SKM-1 treated with dmso at 0.1 percent for 144 hours (cell line): Measurements from ENCODE around the gene DPP6.
"Not testable (repeated sequence)": the region's sequence is repeated elsewhere in the genome, so short reads cannot be mapped to it uniquely, and the experiment has no call there.

Source experiments
- DNase-seq: peaks from one replicate; lab custom pipeline; 2025; ENCODE audit not compliant: unreplicated experiment; lab: John Stamatoyannopoulos, UW

The DPP6 gene

DNA sequence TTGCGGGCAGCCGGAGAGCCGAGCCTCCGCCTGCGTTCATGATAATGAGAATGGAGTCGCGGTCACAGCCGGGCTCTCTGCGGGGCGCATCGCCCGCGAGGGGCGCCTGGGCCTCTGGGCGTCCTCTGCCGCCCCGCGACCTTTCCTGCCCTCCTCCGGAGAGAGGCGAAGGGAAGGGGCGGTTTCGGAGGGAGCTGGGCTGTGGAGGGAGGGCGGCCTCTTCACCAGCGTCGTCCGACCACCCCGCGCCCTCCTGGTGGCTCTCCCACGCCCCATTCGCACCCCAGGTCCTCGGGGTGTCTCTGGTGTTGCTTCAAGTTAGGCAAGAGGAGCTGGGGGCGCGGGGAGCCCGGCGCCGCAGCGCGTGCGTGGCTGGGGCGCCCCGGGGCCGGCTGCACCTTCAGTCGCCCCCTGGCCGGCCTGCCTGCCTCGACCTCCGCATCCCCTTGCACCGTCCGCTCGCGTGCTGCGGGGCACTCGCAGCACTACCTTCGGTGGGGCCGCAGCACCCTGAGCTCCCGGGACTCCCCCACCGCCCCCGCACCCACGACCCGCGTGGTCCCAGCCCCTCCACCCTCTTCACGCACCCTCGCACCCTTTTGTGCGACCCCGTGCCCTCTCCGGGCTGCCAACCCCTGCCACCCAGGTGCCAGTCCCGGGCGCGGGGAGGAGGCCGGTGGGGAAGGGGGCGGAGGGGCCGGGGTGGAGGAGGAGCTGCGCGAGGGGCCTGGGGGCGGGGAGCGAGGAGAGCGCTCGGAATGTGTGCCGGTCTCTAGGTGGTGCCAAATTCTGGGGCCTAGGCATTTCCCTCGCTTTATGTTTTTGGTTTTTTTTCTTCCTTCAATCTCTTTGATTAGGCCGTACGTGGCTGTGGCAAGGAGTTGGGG lies at the start of gene DPP6:
Gene DPP6, plus strand, starts transcription at position 756 of the 887 bp plus-strand sequence.
- DNase-seq: not testable (repeated sequence)

DNA sequence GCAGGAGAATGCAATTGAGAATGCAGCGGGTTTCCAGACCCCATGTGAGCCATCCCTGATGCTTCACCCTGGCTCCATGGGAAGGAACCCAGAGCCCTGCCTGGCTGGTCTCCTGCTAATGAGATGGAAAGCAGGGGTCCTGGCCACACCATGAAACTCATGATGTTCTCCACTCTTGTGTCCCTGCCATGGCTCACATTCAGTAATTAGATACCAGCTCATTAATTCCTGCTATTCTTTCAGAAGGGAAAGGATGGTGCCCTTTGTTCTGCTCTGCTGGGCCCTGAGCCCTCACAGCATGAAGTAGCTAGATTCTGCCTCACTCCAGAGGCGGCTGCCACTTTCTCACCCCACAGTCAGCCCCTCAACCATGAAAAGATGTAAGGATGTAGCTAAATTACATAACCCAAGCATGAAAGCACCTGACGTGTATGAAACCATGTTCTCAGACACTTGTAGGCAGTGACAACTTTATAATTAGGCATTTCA lies 42.7 kb upstream of the DPP6 start:
- not testable (repeated sequence) for DNase-seq

DNA sequence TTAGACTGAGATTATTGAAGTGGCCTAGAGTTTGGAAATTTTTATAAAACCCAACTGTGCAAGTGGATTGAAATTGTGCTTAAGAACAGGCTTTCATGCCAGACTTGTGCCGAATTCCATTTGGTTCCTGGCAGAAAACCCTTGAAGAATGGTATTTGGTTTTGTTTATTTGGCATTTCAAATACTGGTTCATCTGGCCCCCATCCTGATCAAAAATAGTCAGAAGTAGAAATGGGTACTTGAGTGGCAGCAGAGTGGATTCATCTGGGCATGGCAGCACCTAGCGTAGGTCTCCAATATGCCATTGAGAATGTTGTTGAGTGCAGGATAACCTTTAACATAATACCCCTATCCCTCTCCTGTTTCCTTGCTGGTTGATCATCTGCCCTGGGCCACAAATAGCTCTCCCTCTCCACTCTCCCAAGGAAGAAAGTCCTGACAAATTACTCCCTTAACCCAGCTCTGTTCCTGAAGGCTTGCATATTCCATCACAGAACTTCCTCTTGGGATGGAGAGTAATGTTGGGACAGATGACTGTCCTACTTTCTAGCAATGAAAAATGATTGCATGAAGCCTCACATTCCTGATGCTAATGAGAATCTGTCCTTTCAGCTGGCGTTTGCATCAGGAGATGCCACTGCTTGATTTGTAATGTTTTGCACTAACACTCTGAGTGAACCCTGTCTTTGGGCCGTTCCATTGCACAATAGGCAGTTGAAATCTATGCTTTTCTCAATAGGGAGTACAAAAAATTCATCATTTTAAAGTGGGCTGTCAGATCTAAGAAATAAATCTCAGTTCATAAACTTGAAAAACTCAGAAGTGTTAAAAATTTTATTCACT lies 41.3 kb upstream of the DPP6 start:
- not testable (repeated sequence) for DNase-seq

DNA sequence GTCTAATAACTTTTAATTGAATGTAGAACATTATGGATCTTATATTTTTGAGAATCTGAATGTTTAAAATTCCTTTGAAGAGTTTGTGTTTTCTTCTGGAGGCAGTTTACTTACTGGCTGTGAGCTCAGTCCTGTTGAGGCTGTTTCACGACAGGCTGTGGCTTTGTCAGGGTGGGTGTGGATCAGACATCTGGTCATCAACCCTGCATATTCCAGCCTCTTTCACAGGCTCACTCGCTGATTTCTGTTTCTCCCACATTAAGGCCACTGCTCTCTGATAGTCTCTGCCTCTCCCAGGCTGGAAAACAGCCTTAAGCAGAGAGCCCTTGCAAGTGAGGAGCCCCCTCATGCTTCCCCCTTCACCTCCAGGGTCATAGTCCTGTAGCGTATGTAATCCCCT lies 39.4 kb upstream of the DPP6 start:
- DNase-seq: not testable (repeated sequence)

DNA sequence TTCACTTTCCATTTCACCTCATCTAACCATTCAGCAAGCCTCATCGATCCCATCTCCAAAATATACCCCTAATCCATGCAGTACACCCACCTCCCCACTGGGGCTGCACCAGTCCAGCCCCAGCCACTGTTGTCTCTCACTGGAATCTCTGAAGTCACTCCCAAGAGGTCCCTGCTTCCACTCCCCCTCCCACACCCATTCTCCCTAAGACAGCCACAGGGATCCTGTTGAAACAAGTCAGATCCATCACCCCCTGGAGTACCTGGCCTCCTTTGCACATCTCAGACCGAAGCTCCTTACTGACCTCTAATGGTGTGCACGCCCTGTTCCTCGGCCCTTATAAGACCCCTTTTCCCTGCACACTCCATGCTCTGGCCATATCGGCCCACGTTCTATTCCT lies 36.6 kb upstream of the DPP6 start:
- DNase-seq: not testable (repeated sequence)

DNA sequence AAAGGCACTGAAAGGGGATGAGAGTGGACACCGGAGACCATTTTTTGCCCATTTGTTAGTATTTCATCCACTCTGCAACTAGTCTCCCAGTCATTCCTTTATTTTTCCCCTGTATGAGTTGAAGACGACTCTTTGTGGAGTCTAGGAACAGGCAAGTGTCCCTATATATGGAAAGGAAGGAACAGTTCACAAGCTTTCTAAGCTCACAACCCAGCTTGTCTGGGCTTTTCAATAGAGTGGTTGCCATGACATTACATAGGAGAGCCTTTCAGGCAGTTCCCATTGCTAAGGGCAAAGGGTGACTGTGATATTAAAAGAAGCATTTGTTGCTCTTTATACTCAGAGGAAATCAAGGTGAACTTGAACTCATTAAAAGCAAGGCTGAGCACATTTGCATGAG lies 33.8 kb upstream of the DPP6 start:
- DNase-seq: not testable (repeated sequence)

DNA sequence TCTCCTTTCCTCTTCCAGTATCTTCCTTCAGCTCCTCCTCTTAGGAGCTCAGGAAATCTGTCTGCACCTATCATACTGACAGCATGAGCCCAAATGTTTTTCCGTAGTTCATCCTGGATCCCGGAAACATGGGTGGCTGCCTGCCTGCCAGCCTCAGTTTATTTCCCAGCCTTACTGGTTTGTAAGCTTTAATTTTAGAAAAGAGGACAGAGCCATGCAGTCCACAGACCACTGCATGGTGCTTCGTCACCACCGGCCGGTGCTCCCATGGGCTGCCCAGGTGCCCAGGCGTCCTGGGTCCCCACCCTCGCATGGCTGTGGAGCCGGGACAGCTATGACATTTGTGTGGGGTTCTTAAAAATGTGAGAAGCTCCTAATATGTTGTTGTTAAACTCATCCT lies 24.4 kb upstream of the DPP6 start:
- not testable (repeated sequence) for DNase-seq

DNA sequence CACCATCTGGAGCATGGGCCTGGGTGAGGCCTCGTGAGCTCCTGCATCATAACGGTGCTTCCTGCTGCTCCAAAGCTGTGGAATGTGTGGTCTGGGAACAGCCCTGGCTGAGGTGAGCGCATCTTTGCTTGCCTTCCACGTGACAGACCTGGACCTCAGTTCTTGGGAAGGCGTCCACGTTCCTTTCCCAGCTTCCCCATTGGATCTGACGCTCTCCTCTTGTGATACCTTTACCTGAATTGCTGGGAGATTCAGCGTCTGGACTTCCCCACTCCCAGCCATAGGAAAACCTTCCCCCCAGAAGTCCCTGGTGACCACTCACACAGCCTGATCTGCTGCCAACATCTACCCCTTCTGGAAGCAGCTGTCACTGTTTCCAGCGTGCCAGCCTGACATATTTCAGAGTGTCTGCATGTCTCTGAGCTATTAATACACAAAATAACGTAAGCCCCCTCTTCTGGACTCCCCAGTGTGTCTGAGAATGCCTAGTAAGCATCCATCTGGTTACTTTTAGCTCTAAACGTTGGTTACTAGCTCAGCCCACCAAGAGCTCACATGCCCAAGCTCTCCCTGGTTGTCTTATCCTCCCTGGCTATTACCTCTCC lies 21.6 kb upstream of the DPP6 start:
- not testable (repeated sequence) for DNase-seq

DNA sequence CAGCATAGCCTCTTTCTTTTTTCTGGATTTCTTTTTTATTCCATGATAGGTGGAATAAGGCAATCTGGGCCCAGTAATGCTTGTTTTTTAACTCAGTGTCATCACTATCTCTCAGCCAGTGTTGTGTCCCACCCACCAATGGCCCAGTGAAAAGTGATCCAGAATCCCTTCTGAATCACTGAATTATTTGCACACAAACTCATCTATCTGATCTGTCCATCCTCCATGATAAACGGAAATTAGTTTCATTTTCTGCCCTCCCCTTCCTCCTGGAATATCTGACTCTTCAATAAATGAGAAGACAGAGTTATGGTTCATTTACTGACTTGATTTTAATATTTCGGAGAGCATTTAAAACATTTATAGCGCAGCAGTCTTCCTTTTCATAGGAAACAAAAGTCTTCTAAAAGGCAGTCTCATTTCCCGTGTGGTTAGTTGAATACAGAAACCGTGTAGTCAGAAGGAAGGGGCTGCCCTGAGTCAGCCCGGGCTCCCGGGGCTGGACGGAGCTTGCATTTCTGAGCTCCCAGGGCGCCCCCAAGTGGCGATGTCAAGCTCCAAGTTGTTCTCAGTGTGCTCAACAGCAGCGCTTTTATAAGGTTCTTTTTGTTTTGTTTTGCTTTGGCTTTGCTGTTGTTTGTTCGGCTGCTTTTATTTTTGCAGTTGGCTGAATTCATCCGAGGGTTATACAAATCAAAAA lies 12.6 kb upstream of the DPP6 start:
- not testable (repeated sequence) for DNase-seq

DNA sequence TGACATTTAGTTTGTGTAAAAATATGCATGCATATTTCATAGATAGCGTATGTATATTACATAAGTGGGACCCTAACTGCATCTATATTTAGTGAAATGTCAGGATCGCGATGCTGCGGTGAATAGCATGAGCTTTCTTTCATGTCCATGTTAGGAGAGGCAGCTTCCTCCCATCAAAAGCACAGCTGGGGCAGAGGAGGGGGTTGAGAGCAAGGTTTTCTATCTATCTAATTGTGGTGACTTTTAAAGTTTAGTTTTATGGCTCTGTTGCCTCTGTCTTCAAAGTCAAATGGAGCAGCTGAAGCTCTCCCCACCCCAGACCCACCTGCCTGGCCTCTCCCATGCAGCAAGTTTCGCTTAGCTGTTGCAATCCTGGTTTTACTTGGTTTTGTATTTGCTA lies 1.8 kb upstream of the DPP6 start:
- not testable (repeated sequence) for DNase-seq

DNA sequence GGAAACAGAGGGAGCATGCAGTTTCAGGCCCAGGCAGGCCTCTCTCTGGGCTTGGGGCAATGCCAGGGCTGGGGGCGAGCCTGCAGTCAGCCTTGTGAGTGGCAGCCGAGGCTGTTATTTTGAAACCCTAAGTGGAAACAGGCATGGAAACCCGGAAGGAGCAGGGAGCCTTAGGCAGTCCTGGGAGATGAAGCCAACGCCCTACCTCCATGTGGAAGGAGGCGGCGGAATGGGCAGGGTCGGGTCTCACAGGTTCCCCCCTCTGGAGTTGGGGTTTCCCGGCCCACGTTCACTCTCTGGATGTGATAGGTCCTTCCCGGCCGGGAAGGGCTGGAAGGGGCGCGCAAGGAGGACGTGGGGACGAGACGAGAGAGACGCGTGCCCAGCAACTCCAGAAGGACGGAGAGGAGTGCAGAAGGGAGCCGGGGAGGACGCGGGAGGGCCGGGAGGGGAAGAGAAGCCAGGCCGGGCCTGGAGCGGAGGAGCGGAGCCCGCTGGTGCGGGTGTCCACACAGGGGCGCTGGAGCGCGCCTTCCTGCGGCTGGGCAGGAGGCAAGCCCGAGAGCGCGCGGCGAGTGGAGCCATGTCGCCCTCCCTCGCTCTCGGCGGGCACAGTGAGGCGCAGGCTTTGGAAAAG lies 1.1 kb upstream of the DPP6 start:
- DNase-seq: not testable (repeated sequence)

DNA sequence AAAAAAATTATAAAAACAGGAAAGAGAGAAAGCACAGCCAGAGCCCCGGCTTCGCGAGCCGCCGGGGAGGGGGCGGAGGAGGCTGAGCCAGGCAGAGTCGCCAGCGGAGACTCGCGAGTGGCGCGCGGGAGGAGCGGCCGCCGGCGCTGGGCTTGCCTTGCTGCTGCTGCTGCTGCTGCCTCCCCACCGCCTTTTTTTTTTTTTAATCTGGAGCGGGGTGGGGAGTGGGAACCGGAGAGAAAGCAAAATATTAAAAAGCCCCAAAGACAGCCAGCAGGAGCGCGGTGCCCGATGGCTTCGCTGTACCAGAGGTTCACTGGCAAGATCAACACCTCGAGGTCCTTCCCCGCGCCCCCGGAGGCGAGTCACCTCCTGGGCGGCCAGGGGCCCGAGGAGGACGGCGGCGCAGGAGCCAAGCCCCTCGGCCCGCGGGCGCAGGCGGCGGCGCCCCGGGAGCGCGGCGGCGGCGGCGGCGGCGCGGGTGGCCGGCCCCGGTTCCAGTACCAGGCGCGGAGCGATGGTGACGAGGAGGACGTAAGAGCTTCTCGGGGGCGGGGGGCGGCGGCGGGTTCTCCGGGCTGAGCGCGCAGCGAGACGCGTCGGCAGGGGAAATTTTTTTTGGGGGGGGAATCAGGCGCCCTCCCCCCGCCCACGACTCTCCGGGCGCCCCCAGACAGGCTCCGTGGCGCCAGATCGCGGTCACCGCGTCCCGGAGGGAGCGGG lies 493 bp downstream of the DPP6 start:
- DNase-seq: not testable (repeated sequence)

DNA sequence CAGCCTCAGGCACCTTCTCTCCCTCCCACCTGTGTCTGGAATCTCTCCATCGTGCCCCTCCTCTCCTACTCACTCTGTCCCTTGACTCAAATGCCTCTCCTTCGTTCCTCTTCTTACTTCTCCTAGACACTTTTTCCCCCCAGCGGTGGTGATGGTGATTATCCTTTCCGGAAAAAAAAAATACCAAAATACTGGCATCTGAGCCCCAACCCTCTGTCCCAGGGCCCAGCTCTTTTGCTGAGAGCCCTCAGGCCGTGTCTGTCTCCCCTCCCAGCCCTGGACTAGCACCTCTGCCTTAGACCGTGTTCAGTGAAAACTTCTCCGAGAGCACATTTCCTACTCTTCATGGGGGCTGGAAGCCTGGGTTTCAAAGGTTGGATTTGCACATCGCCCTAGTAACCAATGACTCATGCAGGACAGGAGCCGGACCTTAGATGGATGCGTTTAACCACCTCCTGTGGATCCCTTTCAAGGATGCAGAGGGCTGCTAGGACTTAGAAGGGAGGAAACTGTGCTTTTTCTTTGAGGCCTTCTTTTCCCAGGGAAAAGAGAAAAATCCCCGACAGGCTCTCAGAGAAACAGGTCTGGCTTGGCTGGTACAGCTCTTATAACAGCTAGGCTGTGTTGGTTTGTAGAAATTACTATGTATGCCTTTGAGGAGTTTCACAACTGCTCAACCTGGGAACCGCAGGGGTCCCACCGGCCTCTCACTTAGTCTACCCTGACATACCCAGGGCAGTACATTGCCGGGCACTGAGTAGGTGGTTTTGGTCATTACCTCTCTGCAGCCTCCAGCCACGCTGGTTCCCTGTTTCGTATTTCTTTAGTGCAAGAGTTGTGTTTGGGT lies 1.5 kb downstream of the DPP6 start:
- not testable (repeated sequence) for DNase-seq

DNA sequence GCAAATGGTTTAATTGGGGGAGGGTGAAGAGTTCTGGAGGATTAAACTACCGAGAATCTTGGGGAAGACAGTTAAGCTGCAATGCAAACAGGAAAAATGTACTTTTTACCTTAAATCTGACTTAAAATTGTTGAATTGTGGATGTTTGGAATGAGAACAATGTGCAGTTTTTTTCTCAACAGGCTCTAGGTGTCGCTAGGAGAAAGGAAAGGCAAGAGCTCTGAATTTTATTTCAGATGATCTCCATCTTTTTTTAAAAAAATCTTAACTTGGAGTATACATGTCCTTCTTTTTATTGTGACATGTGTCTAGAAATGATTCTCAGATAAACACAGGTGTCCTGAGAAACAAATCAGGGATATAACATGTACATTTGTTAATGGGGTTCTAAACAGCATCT lies 2.5 kb downstream of the DPP6 start:
- DNase-seq: not testable (repeated sequence)

DNA sequence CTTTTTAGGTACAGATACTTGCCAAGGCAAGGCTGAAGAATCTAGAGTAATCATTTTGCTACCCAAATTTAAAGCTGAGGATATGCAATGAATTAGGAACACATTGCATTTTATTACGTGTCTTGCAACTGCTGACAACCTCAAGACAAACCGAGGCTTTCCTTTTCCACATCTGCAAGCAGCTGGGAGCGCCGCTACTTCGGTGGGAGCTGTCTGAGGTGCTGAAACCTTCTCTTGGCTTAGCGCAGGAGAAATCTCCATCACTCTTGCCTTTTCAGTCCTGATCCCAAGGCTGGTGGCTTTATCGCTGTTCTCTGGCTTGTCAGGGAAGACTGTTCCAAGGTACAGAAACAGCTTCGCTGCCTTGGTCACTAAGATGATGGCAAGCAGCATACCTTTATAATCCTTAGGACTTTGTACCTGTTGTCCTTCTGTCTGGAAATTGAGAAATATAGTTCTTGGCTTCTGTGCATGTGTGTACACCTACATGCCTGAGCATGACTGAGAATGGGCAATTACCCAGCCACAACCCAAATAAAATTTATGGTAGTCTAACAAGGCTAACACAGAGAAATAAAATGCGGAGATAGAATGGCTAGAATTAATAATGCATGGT lies 3.4 kb downstream of the DPP6 start:
- DNase-seq: not testable (repeated sequence)

DNA sequence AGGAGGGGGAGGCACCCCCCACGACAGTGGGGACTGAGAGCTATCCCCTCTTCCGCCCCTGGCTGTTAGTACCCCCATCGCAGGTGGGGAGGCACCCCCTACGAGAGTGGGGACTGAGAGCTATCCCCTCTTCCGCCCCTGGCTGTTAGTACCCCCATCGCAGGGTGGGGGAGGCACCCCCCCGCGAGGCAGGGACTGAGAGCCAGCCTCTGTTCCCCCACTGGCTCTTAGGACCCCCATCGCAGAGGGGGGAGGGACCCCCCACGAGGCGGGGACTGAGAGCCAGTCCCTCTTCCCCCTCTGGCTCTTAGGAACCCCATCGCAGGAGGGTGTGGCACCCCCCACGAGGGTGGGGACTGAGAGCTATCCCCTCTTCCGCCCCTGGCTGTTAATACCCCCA lies 6.6 kb downstream of the DPP6 start:
- not testable (repeated sequence) for DNase-seq

DNA sequence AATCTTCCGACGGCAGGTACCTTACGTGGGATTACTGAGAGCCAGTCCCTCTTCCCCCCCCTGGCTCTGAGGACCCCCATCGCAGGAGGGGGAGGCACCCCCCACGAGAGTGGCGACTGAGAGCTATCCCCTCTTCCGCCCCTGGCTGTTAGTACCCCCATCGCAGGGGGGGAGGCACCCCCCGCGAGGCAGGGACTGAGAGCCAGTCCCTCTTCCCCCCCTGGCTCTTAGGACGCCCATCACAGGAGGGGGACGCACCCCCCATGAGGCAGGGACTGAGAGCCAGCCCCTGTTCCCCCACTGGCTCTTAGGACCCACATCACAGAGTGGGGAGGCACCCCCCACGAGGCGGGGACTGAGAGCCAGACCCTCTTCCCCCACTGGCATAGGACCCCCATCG lies 8.4 kb downstream of the DPP6 start:
- not testable (repeated sequence) for DNase-seq

DNA sequence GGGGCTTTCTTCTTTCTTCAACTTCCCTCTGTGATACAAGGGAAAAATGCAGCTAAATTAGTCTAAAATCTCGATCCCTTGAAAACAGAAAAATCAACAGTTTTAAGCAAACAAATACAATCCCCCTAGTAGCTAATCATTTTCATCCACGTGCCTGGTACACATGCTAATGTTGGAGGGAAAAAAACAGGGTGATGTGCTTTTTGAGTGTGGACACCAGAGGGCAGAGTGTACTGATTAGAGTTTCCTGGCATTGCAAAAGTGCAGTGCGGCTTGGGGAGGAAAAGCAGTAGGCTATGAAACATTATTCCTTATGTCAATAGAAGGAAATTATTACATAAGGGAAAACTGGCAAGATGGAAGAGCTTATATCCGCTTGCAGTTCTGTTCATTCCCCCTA lies 19.6 kb downstream of the DPP6 start:
- not testable (repeated sequence) for DNase-seq
